Stromal cell of bone marrow (primary cell): ENCODE results near the gene HACD3.
"Not testable (repeated sequence)": the region's sequence is repeated elsewhere in the genome, so short reads cannot be mapped to it uniquely, and the experiment has no call there.

Experiments
- DNase-seq: peaks from one replicate; pipeline ENCODE4 v3.0.0-alpha.2; 2012; ENCODE audit warnings: low read depth

Gene HACD3

GRCh38 chr15:65550681-65551098 is 20.4 kb downstream of the HACD3 start:
- no peak for DNase-seq

GRCh38 chr15:65551183-65551582 is 20.9 kb downstream of the HACD3 start:
- DNase-seq, result no peak

- not testable (repeated sequence) for DNase-seq
Observed at GRCh38 chr15:65552851-65553250, 22.6 kb downstream of the HACD3 start.

- no peak for DNase-seq
Observed at GRCh38 chr15:65553691-65554090, 23.4 kb downstream of the HACD3 start.

GRCh38 chr15:65556622-65557021 is 26.4 kb downstream of the HACD3 start:
- DNase-seq, result no peak

GRCh38 chr15:65558336-65558735 is 28.1 kb downstream of the HACD3 start:
- DNase-seq, result peak; percentile 23

GRCh38 chr15:65558997-65559760 is 28.9 kb downstream of the HACD3 start:
- no peak for DNase-seq

GRCh38 chr15:65559941-65560340 is 29.7 kb downstream of the HACD3 start:
- DNase-seq, result no peak

GRCh38 chr15:65561934-65562333 is 31.7 kb downstream of the HACD3 start:
- DNase-seq, result no peak

GRCh38 chr15:65569728-65570127 is 39.5 kb downstream of the HACD3 start:
- no peak for DNase-seq

GRCh38 chr15:65571971-65572370 is 41.7 kb downstream of the HACD3 start:
- DNase-seq, result no peak

- peak; percentile 11 for DNase-seq
Observed at GRCh38 chr15:65576664-65577063, 46.4 kb downstream of the HACD3 start.

GRCh38 chr15:65577129-65577996 is 47.1 kb downstream of the HACD3 start:
- DNase-seq, result no peak

- DNase-seq, result no peak
Observed at GRCh38 chr15:65578904-65579728, 48.9 kb downstream of the HACD3 start.

GRCh38 chr15:65579762-65580161 is 49.5 kb downstream of the HACD3 start:
- DNase-seq, result no peak

GRCh38 chr15:65580287-65580686 is 50.0 kb downstream of the HACD3 start:
- DNase-seq, result peak; percentile 56

GRCh38 chr15:65583701-65584100 is 53.4 kb downstream of the HACD3 start:
- no peak for DNase-seq

GRCh38 chr15:65584241-65584640 is 54.0 kb downstream of the HACD3 start:
- DNase-seq, result no peak

GRCh38 chr15:65587094-65587493 is 56.8 kb downstream of the HACD3 start:
- DNase-seq, result no peak

GRCh38 chr15:65595960-65596359 is 65.7 kb downstream of the HACD3 start:
- DNase-seq, result no peak

- DNase-seq, result no peak
Observed at GRCh38 chr15:65598468-65598867, 68.2 kb downstream of the HACD3 start.

GRCh38 chr15:65599677-65600076 is 69.4 kb downstream of the HACD3 start:
- no peak for DNase-seq
